ENCODE data around the gene NMB.

The NMB gene

DNA sequence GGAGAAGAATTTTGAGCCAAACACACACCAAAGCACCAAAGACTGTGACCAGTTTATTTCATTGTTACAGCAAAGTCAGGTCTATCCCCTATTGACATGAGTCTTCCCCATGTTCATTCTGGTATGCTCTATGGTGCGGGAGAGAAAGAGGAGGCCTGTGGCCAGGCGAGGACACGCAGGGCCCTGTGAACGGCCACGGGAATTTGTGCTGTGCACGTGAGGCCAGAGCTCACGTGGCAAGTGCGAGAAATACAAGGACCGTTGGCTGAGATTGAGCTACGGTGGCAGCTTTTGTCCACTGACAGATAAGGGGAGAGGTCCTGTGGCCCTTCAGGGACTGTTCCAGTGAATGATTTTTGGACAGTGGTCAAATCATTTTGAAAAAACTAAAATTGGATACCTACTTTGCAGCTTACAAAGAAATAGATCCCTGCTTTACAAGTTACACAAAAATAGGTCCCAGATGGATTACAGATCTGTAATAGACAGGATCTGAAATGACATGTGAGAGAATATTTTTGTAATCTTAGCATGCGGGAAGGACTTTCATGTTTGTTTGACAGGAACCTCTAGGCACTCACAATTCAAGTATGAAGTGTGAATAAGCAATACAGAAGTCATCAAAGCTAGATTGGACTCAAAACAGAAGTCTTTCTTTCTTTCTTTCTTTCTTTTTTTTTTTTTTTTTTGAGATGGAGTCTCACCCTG is 48.0 kb downstream of the NMB start:
- no peak for DNase-seq

DNA sequence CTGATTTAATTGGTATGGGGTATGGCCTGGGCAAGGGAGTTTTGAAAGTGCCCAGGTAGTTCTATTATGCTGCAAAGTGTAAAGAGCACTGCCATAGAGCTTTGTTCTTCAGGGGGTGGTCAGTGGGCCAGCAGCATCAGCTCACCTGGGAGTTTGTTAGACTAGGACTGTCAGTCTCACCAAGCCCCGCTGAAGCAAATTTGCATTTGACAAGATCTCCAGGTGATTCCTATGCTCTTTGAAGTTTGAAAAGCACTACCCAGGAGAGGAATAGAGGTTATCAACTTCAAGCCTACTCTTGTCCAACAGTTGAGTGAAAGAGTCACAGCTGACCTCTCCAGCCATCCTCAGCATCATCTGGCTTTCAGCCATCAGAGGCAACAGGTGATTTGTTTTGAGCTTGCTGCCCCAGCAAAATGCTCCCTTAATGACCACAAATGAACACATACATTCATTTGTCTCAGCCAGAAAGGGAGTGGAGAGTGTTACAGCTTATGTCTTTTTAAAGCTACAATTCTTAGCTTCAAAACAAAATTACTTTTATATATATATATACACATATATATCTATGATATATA is 49.2 kb downstream of the NMB start:
- DNase-seq: no peak

DNA sequence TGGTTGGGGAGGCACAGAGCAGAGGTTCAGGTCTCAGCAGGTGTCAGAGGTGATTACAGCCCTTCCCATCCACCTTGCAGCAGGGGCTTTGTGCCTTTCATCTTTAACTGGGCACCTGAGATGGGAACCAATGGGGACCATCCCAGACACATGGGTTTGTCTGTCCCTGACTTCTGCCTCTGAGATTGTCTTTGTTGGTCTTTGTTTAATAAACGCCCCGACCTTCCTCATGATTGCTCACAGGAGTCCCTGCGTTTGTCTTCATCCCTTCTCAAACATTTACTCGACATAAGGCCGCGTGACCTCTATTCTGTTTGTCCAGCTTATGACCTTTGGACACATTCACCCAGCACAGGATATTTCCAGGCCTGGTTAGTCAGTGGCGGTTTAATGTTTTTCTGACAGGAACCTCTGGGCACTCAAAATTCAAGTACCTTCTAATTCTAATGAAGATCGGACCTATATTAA is 51.3 kb downstream of the NMB start:
- no peak for DNase-seq

DNA sequence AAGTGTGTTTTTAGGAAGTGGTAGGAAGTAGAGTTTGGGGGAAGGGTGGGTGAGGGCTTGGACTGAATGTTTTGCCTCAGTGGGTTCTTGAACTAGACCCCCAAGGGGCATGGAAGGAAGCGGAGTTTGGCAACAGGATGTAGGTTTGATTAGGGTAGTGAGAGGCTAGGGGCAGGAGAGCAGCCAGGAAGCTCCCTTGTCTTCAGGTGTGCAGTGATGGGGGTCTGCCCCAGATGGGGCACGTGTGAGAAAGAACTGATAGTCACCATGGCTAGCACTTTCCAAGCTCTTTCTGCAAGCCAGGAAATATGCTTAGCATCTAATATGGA is 52.5 kb downstream of the NMB start:
- no peak for DNase-seq

Measured in NCI-H1417 treated with DMSO at 0.1 percent for 48 hours (cell line).